Ramos (cell line): ENCODE data around the gene MSANTD3.

Source experiments
- in situ Hi-C: fragments of 300-500 bp; cut with MboI; formaldehyde crosslinking; loops from one replicate; pipeline ENCODE4 v1.14.3; 2022; ENCODE audit warnings: low sequenced_read_pairs; ENCODE audit not compliant: unreplicated experiment

Gene MSANTD3

GRCh38 chr9:100455470-100455869 is 28.5 kb downstream of the MSANTD3 start:
- in situ Hi-C loops, result no loop called here

GRCh38 chr9:100457517-100457916 is 30.6 kb downstream of the MSANTD3 start:
- in situ Hi-C loops, result no loop called here

- in situ Hi-C loops, result no loop called here
These were observed 33.0 kb downstream of the MSANTD3 start for GRCh38 chr9:100459963-100460362.

GRCh38 chr9:100465274-100465673 is 38.3 kb downstream of the MSANTD3 start:
- in situ Hi-C loops, result no loop called here

- in situ Hi-C loops, result no loop called here
These were observed 38.8 kb downstream of the MSANTD3 start for GRCh38 chr9:100465761-100466160.

GRCh38 chr9:100466171-100466828 is 39.4 kb downstream of the MSANTD3 start:
- in situ Hi-C loops, result no loop called here

GRCh38 chr9:100466829-100467221 is 39.9 kb downstream of the MSANTD3 start:
- in situ Hi-C loops, result no loop called here

- in situ Hi-C loops, result no loop called here
These were observed 41.1 kb downstream of the MSANTD3 start for GRCh38 chr9:100468041-100468440.

- in situ Hi-C loops, result no loop called here
These were observed 45.3 kb downstream of the MSANTD3 start for GRCh38 chr9:100472268-100472667.

- in situ Hi-C loops, result no loop called here
These were observed 45.9 kb downstream of the MSANTD3 start, which contains the start of gene TMEFF1 for GRCh38 chr9:100472788-100473275. Gene TMEFF1 (plus strand): TSS chr9:100473149. CDS start chr9:100473545, 396 bp downstream.

- in situ Hi-C loops, result no loop called here
These were observed 46.5 kb downstream of the MSANTD3 start for GRCh38 chr9:100473276-100474081.

- in situ Hi-C loops, result no loop called here
These were observed 47.4 kb downstream of the MSANTD3 start for GRCh38 chr9:100474082-100474923.

GRCh38 chr9:100474924-100475276 is 48.0 kb downstream of the MSANTD3 start:
- in situ Hi-C loops, result no loop called here

- in situ Hi-C loops, result no loop called here
These were observed 50.3 kb downstream of the MSANTD3 start for GRCh38 chr9:100477241-100477640.

GRCh38 chr9:100478192-100478591 is 51.2 kb downstream of the MSANTD3 start:
- in situ Hi-C loops, result no loop called here

- in situ Hi-C loops, result no loop called here
These were observed 52.9 kb downstream of the MSANTD3 start for GRCh38 chr9:100479820-100480219.

GRCh38 chr9:100485196-100485595 is 58.3 kb downstream of the MSANTD3 start:
- in situ Hi-C loops, result no loop called here

GRCh38 chr9:100486479-100487176 is 59.7 kb downstream of the MSANTD3 start:
- in situ Hi-C loops, result no loop called here

GRCh38 chr9:100488177-100488576 is 61.2 kb downstream of the MSANTD3 start:
- in situ Hi-C loops, result no loop called here

- in situ Hi-C loops, result no loop called here
These were observed 62.9 kb downstream of the MSANTD3 start for GRCh38 chr9:100489836-100490235.
